Parathyroid adenoma (tissue), 2 donors: ENCODE measurements around the gene CENPM.

Experiments used
- H2AFZ ChIP-seq: fragments of 300-600 bp; sonication (generic); one replicate; pipeline ENCODE4 v1.7.0; 2017; ENCODE audit warnings: antibody characterized with exemption, mild to moderate bottlenecking
- H3K27ac ChIP-seq: fragments of 300-600 bp; sonication (generic); one replicate; pipeline ENCODE4 v1.7.0; 2017
- H3K27me3 ChIP-seq: fragments of 300-600 bp; sonication (generic); one replicate; pipeline ENCODE4 v1.7.0; 2017; ENCODE audit warnings: low read length; ENCODE audit not compliant: control insufficient read depth, insufficient read depth
- H3K36me3 ChIP-seq: fragments of 300-600 bp; sonication (generic); one replicate; pipeline ENCODE4 v1.7.0; 2017; ENCODE audit warnings: low read length; ENCODE audit not compliant: control insufficient read depth, insufficient read depth
- H3K4me1 ChIP-seq: fragments of 300-600 bp; sonication (generic); one replicate; pipeline ENCODE4 v1.7.0; 2017; ENCODE audit warnings: control low read depth
- H3K4me2 ChIP-seq: fragments of 300-600 bp; sonication (generic); one replicate; pipeline ENCODE4 v1.7.0; 2017; ENCODE audit warnings: low read length
- H3K4me3 ChIP-seq: fragments of 300-600 bp; sonication (generic); one replicate; pipeline ENCODE4 v1.7.0; 2017; ENCODE audit warnings: low read depth, low read length
- H3K79me2 ChIP-seq: fragments of 300-600 bp; sonication (generic); one replicate; pipeline ENCODE4 v1.7.0; 2017; ENCODE audit warnings: control low read depth
- H3K9ac ChIP-seq: fragments of 300-600 bp; sonication (generic); one replicate; pipeline ENCODE4 v1.7.0; 2017; ENCODE audit warnings: mild to moderate bottlenecking
- H3K9me3 ChIP-seq: fragments of 300-600 bp; sonication (generic); one replicate; pipeline ENCODE4 v1.7.0; 2017; ENCODE audit warnings: low read length; ENCODE audit not compliant: control insufficient read depth
- TF ChIP-seq, protein P1 (sequence below): fragments of 300-600 bp; sonication (generic); IDR thresholded peaks from one replicate; pipeline ENCODE4 v1.7.0; 2017; ENCODE audit warnings: antibody characterized with exemption, mild to moderate bottlenecking
- donor health status: primary hyperparathyroidism.

Gene CENPM

GRCh38 chr22:41893591-41894375 is 53.2 kb downstream of the CENPM start:
- H3K27me3 ChIP-seq: no peaks in the 10 kb centered on the region
- no peaks in the 10 kb centered on the region for H3K36me3 ChIP-seq
- H3K9ac ChIP-seq: no peak overlapping the region

GRCh38 chr22:41892721-41893120 is 54.2 kb downstream of the CENPM start:
- H2AFZ ChIP-seq: no peak overlapping the region
- no peaks in the 10 kb centered on the region for H3K79me2 ChIP-seq
- no peak overlapping the region for H3K4me2 ChIP-seq
- H3K4me1 ChIP-seq: no peaks in the 10 kb centered on the region
- H3K4me3 ChIP-seq: no peak overlapping the region
- H3K36me3 ChIP-seq: no peaks in the 10 kb centered on the region
- H3K27ac ChIP-seq: no peak overlapping the region
- TF ChIP-seq, protein P1, sequence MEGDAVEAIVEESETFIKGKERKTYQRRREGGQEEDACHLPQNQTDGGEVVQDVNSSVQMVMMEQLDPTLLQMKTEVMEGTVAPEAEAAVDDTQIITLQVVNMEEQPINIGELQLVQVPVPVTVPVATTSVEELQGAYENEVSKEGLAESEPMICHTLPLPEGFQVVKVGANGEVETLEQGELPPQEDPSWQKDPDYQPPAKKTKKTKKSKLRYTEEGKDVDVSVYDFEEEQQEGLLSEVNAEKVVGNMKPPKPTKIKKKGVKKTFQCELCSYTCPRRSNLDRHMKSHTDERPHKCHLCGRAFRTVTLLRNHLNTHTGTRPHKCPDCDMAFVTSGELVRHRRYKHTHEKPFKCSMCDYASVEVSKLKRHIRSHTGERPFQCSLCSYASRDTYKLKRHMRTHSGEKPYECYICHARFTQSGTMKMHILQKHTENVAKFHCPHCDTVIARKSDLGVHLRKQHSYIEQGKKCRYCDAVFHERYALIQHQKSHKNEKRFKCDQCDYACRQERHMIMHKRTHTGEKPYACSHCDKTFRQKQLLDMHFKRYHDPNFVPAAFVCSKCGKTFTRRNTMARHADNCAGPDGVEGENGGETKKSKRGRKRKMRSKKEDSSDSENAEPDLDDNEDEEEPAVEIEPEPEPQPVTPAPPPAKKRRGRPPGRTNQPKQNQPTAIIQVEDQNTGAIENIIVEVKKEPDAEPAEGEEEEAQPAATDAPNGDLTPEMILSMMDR: no peak
- H3K9ac ChIP-seq: no peak overlapping the region
- no peaks in the 10 kb centered on the region for H3K9me3 ChIP-seq
- no peaks in the 10 kb centered on the region for H3K27me3 ChIP-seq

More at GRCh38 chr22:41893591-41894375, 53.2 kb downstream of the CENPM start:
- Histone ChIP-seq H3K27ac (no peak overlapping the region), H3K4me1 (no peaks in the 10 kb centered on the region), H2AFZ (no peak overlapping the region), H3K9me3 (no peaks in the 10 kb centered on the region), H3K79me2 (no peaks in the 10 kb centered on the region), H3K4me2 (no peak overlapping the region), H3K4me3 (no peak overlapping the region)
- TF ChIP-seq, protein P1: no peak

- no peak overlapping the region for H3K9ac ChIP-seq
- no peak overlapping the region for H3K27ac ChIP-seq
Measured at GRCh38 chr22:41891407-41891806, 55.5 kb downstream of the CENPM start.

More at GRCh38 chr22:41891407-41891806, 55.5 kb downstream of the CENPM start:
- Histone ChIP-seq H3K79me2 (no peaks in the 10 kb centered on the region), H3K4me2 (no peak overlapping the region), H2AFZ (no peak overlapping the region), H3K4me1 (no peaks in the 10 kb centered on the region), H3K4me3 (no peak overlapping the region), H3K27me3 (no peaks in the 10 kb centered on the region), H3K36me3 (no peaks in the 10 kb centered on the region), H3K9me3 (no peaks in the 10 kb centered on the region)
- TF ChIP-seq, protein P1: no peak
